GM23338 (cell line): ENCODE results near the gene ATP5PB. TPM values are rescaled to one million over a fixed set of nuclear protein-coding genes. Genes with fewer than 3 reads are reported as not detected.

Source experiments
- ATAC-seq: fragments of 200-7000 bp; cut with Tn5 transposase; 3 replicates; pipeline ENCODE4 v1.9.1; 2020
- DNase-seq: peaks from one replicate; pipeline ENCODE4 v3.0.0-alpha.2; 2015; ENCODE audit warnings: low spot score
- H2AFZ ChIP-seq: fragments of 200-600 bp; sonication (generic); 2 replicates; pipeline ENCODE4 v1.8.0; 2016; ENCODE audit warnings: antibody characterized with exemption, mild to moderate bottlenecking, moderate library complexity
- H3F3A ChIP-seq: fragments of 200-600 bp; sonication (generic); replicated peaks from 2 replicates; pipeline ENCODE4 v1.8.0; 2017; ENCODE audit warnings: antibody characterized with exemption, mixed run types, low read depth
- H3K27ac ChIP-seq: fragments of 200-600 bp; sonication (generic); 2 replicates; pipeline ENCODE4 v1.6.1; 2016; ENCODE audit warnings: low read depth
- H3K27me3 ChIP-seq: fragments of 200-600 bp; sonication (generic); 2 replicates; pipeline ENCODE4 v1.8.0; 2016; ENCODE audit warnings: mild to moderate bottlenecking, mixed run types, moderate library complexity; ENCODE audit not compliant: insufficient read depth
- H3K36me3 ChIP-seq: fragments of 200-600 bp; sonication (generic); 2 replicates; pipeline ENCODE4 v1.8.0; 2016; ENCODE audit warnings: mild to moderate bottlenecking; ENCODE audit not compliant: insufficient read depth
- H3K4me1 ChIP-seq: fragments of 200-600 bp; sonication (generic); 2 replicates; pipeline ENCODE4 v1.8.0; 2016; ENCODE audit warnings: mild to moderate bottlenecking, moderate library complexity; ENCODE audit not compliant: insufficient read depth
- H3K4me2 ChIP-seq: fragments of 200-600 bp; sonication (generic); 2 replicates; pipeline ENCODE4 v1.7.1; 2017; ENCODE audit warnings: mixed run types
- H3K4me3 ChIP-seq: fragments of 200-600 bp; sonication (generic); 2 replicates; pipeline ENCODE4 v1.6.1; 2016; ENCODE audit warnings: mixed run types
- H3K79me2 ChIP-seq: fragments of 200-600 bp; sonication (generic); replicated peaks from 2 replicates; pipeline ENCODE4 v1.8.0; 2017; ENCODE audit warnings: mild to moderate bottlenecking; ENCODE audit not compliant: insufficient read depth
- H3K9me2 ChIP-seq: fragments of 200-600 bp; sonication (generic); 2 replicates; pipeline ENCODE4 v1.8.0; 2017; ENCODE audit not compliant: insufficient read depth
- H4K20me1 ChIP-seq: fragments of 200-600 bp; sonication (generic); replicated peaks from 2 replicates; pipeline ENCODE4 v1.8.0; 2017; ENCODE audit warnings: mild to moderate bottlenecking; ENCODE audit not compliant: insufficient read depth
- H3K27ac Mint-ChIP-seq: 2 replicates; pipeline ENCODE4 v1.8.0; 2020; ENCODE audit warnings: inconsistent platforms, mild to moderate bottlenecking, moderate library complexity, mixed read lengths
- H3K27me3 Mint-ChIP-seq: 3 replicates; pipeline ENCODE4 v1.8.0; 2022; ENCODE audit warnings: low read depth, mild to moderate bottlenecking, moderate library complexity, mixed read lengths, inconsistent platforms; ENCODE audit not compliant: insufficient read depth, poor library complexity
- H3K36me3 Mint-ChIP-seq: 3 replicates; pipeline ENCODE4 v1.8.0; 2021; ENCODE audit warnings: low read depth, mild to moderate bottlenecking, inconsistent platforms, moderate library complexity, mixed read lengths
- H3K4me1 Mint-ChIP-seq: 3 replicates; pipeline ENCODE4 v1.8.0; 2020; ENCODE audit warnings: mild to moderate bottlenecking, inconsistent platforms, mixed read lengths
- H3K4me3 Mint-ChIP-seq: 3 replicates; pipeline ENCODE4 v1.8.0; 2021; ENCODE audit warnings: moderate library complexity, mild to moderate bottlenecking, inconsistent platforms, mixed read lengths
- H3K9me3 Mint-ChIP-seq: 3 replicates; pipeline ENCODE4 v1.8.0; 2020; ENCODE audit warnings: moderate library complexity, mild to moderate bottlenecking, inconsistent platforms, mixed read lengths
- CREB1 ChIP-seq: fragments of 250-450 bp; sonication (Bioruptor Pico); IDR thresholded peaks from 2 replicates; pipeline ENCODE4 v1.5.0; 2020; ENCODE audit warnings: low read depth, mild to moderate bottlenecking, moderate library complexity
- CTCF ChIP-seq, 2 experiments: fragments of 200-600 bp in 1 of 2; sonication (generic) in 1 of 2; conservative IDR thresholded peaks; 2 replicates each; pipeline versions ENCODE4 v1.5.1 to v1.6.1; 2016 to 2017; ENCODE audit warnings: antibody characterized with exemption in 2 of 2, low read depth in 2 of 2, mild to moderate bottlenecking in 2 of 2, moderate library complexity in 1 of 2
- EZH2 ChIP-seq: fragments of 200-600 bp; sonication (generic); IDR thresholded peaks from one replicate; pipeline ENCODE4 v1.8.0; 2017; ENCODE audit warnings: antibody characterized with exemption, mild to moderate bottlenecking, low read depth; ENCODE audit not compliant: unreplicated experiment
- EZH2phosphoT487 ChIP-seq: fragments of 200-600 bp; sonication (generic); IDR thresholded peaks from one replicate; pipeline ENCODE4 v1.8.1; 2018; ENCODE audit warnings: antibody characterized with exemption; ENCODE audit not compliant: unreplicated experiment
- JUNB ChIP-seq: IDR thresholded peaks from one replicate; pipeline ENCODE4 v1.6.1; 2016; ENCODE audit warnings: antibody characterized with exemption; ENCODE audit not compliant: unreplicated experiment
- NANOG ChIP-seq: IDR thresholded peaks from 2 replicates; pipeline ENCODE4 v1.6.1; 2016; ENCODE audit warnings: antibody characterized with exemption, borderline replicate concordance
- POLR2AphosphoS5 ChIP-seq: IDR thresholded peaks from 2 replicates; pipeline ENCODE4 v1.6.1; 2016; ENCODE audit warnings: antibody characterized with exemption, low read depth
- REST ChIP-seq: IDR thresholded peaks from one replicate; pipeline ENCODE4 v1.6.1; 2018; ENCODE audit warnings: antibody characterized with exemption; ENCODE audit not compliant: unreplicated experiment
- STAT1 ChIP-seq: IDR thresholded peaks from one replicate; pipeline ENCODE4 v1.6.1; 2016; ENCODE audit warnings: antibody characterized with exemption; ENCODE audit not compliant: unreplicated experiment
- ZNF114 ChIP-seq: fragments of 250-450 bp; sonication (Bioruptor Pico); IDR thresholded peaks from 2 replicates; pipeline ENCODE4 v1.5.0; 2020; ENCODE audit warnings: mild to moderate bottlenecking, moderate library complexity
- polyA plus RNA-seq: library from polyadenylated mRNA; unstranded; fragments of >200 nt; fragmentation: Nextera tagmentation; extraction: Ambion mirVana; gene quantifications from 2 replicates; pipeline ENCODE4 v1.2.1, GENCODE V29; 2016
- total RNA-seq: library from RNA; depleted of rRNA; stranded (reverse); fragments of >200 nt; shearing (Covaris generic); gene quantifications from 2 replicates; pipeline ENCODE4 v1.2.3, GENCODE V29; 2014

Gene ATP5PB
- total and polyA plus RNA-seq, 2 experiments from 2014 or later, result 279 to 300 TPM

DNA sequence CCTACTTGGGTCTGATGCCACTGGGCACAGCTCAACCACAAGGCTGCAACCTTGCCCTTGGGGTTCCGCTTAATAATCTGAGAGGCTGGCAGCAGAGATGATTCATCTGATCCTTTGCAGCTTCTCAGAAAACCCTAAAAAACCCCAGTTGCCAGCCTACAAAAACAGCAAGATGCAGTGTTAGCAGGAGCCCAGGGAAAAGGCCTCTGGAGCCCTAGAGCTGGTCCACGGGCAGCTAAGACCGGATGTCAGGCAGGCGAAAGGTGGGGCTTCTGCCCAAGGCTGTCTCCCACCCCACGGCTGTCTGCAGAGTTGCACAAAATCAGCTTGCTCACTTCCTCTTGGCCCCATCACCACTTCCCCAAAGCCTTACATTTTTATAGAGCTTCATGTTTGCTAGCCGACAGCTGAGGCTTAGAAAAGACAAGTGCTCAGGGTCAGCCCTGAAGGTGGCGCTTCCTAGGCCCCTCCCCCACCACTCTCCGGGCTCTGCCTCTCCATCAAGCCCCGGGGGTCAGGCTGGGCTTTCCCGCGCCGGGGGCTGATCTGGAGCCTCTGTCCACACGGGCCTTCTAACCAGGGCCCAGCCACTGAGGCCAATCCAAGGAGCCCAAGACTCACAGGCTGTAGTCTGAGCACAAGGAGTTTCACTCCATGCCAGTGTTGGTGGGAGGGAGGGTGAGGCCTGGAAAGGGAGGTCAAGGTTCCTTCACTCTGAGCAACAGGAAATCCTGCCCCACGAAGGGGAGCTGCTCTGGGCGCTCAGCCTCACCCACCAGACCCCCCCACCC lies 58.3 kb downstream of the ATP5PB start:
- H3K36me3 Mint-ChIP-seq, result no peaks in the 10 kb centered on the region
- DNase-seq (peak; percentile 86), ATAC-seq (peak; percentile 92)
- H3K27me3 Mint-ChIP-seq, result peaks cover 10% of the 10 kb centered on the region
- Histone ChIP-seq H3K27me3 (no peaks in the 10 kb centered on the region), H3K4me2 (peak overlapping the region; percentile 85), H3K4me1 (peaks cover 12% of the 10 kb centered on the region), H3K36me3 (no peaks in the 10 kb centered on the region), H3K27ac (peak overlapping the region; percentile 82), H4K20me1 (no peaks in the 10 kb centered on the region), H2AFZ (peak overlapping the region; percentile 100), H3K4me3 (peak overlapping the region; percentile 64), H3K9me2 (peaks cover 8% of the 10 kb centered on the region; the same call in 1 of the 2 replicates), H3K79me2 (no peaks in the 10 kb centered on the region), H3F3A (no peaks in the 10 kb centered on the region; the same call in 1 of the 2 replicates)
- TF ChIP-seq STAT1, result no peak
- TF ChIP-seq JUNB, result no peak
- no peak for TF ChIP-seq EZH2phosphoT487
- TF ChIP-seq POLR2AphosphoS5, result peak; percentile 42; the same call in 1 of the 2 replicates
- TF ChIP-seq CTCF (conservative IDR thresholded peaks at IDR 0.05; ENCODE audit: low read depth in 2 of 2), result peak in 1 of 2 experiments; percentile 33; a peak in 2 of 4 replicates
- no peak for TF ChIP-seq CREB1
- TF ChIP-seq EZH2, result no peak
- peak overlapping the region; percentile 73; the same call in 1 of the 2 replicates for H3K27ac Mint-ChIP-seq
- no peaks in the 10 kb centered on the region for H3K9me3 Mint-ChIP-seq
- H3K4me1 Mint-ChIP-seq, result peaks cover 8% of the 10 kb centered on the region
- peak overlapping the region; percentile 71 for H3K4me3 Mint-ChIP-seq

- H3K36me3 ChIP-seq, result no peaks in the 10 kb centered on the region
- no peak overlapping the region for H3K4me3 ChIP-seq
- DNase-seq (no peak), ATAC-seq (no peak)
- H3K4me1 Mint-ChIP-seq, result peaks cover 8% of the 10 kb centered on the region
- H3K27ac Mint-ChIP-seq, result no peak overlapping the region
- no peak overlapping the region for H2AFZ ChIP-seq
- no peaks in the 10 kb centered on the region for H3K36me3 Mint-ChIP-seq
- peaks cover 12% of the 10 kb centered on the region for H3K4me1 ChIP-seq
- H3K9me3 Mint-ChIP-seq, result no peaks in the 10 kb centered on the region
- H3K79me2 ChIP-seq, result no peaks in the 10 kb centered on the region
- H3K9me2 ChIP-seq, result 0 out of 2 replicates have a peak, but pooled peaks cover 5% of the 10 kb centered on the region
- peaks cover 5% of the 10 kb centered on the region; the same call in 1 of the 2 replicates for H3K27me3 ChIP-seq
- no peaks in the 10 kb centered on the region for H4K20me1 ChIP-seq
- H3K4me3 Mint-ChIP-seq, result no peak overlapping the region
- peaks cover 9% of the 10 kb centered on the region for H3K27me3 Mint-ChIP-seq
- H3K4me2 ChIP-seq, result no peak overlapping the region
- H3K27ac ChIP-seq, result no peak overlapping the region
- no peaks in the 10 kb centered on the region; the same call in 1 of the 2 replicates for H3F3A ChIP-seq
- TF ChIP-seq STAT1 (no peak), CREB1 (no peak), CTCF (conservative IDR thresholded peaks at IDR 0.05; ENCODE audit: low read depth in 2 of 2) (no peak), REST (no peak), NANOG (no peak), ZNF114 (no peak), JUNB (no peak), EZH2phosphoT487 (no peak)
These were observed 60.7 kb downstream of the ATP5PB start for GRCh38 chr1:111509997-111510375.
